Activated CD4-positive, alpha-beta T cell treated with anti-CD3 and anti-CD28 coated beads, Interleukin-2, amount 10 ng/mL, durations not matched to agents 7 days and 5 days (primary cell): ENCODE measurements around the gene VGLL3. TPM values are rescaled to one million over a fixed set of nuclear protein-coding genes. Genes with fewer than 3 reads are reported as not detected.
"Not testable (repeated sequence)": the region's sequence is repeated elsewhere in the genome, so short reads cannot be mapped to it uniquely, and the experiment has no call there.

Source experiments
- CTCF ChIA-PET: fragments of 350-600 bp; sonication (Branson Sonifier 250); formaldehyde crosslinking; loops from one replicate; lab custom pipeline; 2021; ENCODE audit warnings: antibody characterized with exemption; lab: Charles Lee
- POLR2A ChIA-PET: fragments of 350-600 bp; sonication (Branson Sonifier 250); formaldehyde crosslinking; loops from one replicate; lab custom pipeline; 2021; ENCODE audit warnings: antibody characterized with exemption; lab: Charles Lee
- DNase-seq: peaks from one replicate; pipeline ENCODE4 v3.0.0-alpha.2; 2020
- H3K27ac Mint-ChIP-seq: one replicate; pipeline ENCODE4 v1.8.0; 2021; ENCODE audit warnings: mild to moderate bottlenecking, moderate library complexity, mixed read lengths
- H3K27me3 Mint-ChIP-seq: one replicate; pipeline ENCODE4 v1.8.0; 2021; ENCODE audit warnings: mixed read lengths
- H3K36me3 Mint-ChIP-seq: one replicate; pipeline ENCODE4 v1.8.0; 2021; ENCODE audit warnings: low read depth, mixed read lengths
- H3K4me1 Mint-ChIP-seq: one replicate; pipeline ENCODE4 v1.8.0; 2021; ENCODE audit warnings: mixed read lengths
- H3K4me3 Mint-ChIP-seq: one replicate; pipeline ENCODE4 v1.8.0; 2021; ENCODE audit warnings: mild to moderate bottlenecking, moderate library complexity, mixed read lengths
- H3K9me3 Mint-ChIP-seq: one replicate; pipeline ENCODE4 v1.8.0; 2021; ENCODE audit warnings: mixed read lengths
- total RNA-seq, 2 experiments: library from RNA; stranded (reverse); gene quantifications; one replicate each; pipeline ENCODE4 v1.2.3, GENCODE V29; 2021

Gene VGLL3
- total RNA-seq, 2 experiments from 2014 or later, result not detected

- ChIA-PET CTCF (no interaction called here), POLR2A (no interaction called here)
- H3K9me3 Mint-ChIP-seq, result no peaks in the 10 kb centered on the region
- no peak for DNase-seq
- H3K4me1 Mint-ChIP-seq, result no peaks in the 10 kb centered on the region
- no peaks in the 10 kb centered on the region for H3K36me3 Mint-ChIP-seq
- H3K27me3 Mint-ChIP-seq, result peaks cover 16% of the 10 kb centered on the region
- no peak overlapping the region for H3K27ac Mint-ChIP-seq
- no peak overlapping the region for H3K4me3 Mint-ChIP-seq
Measured at GRCh38 chr3:86985181-86985826, 5.6 kb downstream of the VGLL3 start.

- CTCF ChIA-PET, result no interaction called here
- DNase-seq, result no peak
Measured at GRCh38 chr3:86984271-86984670, 6.7 kb downstream of the VGLL3 start.

GRCh38 chr3:86982883-86983282, 8.1 kb downstream of the VGLL3 start:
- no peak for DNase-seq
- Mint-ChIP-seq H3K36me3 (no peaks in the 10 kb centered on the region), H3K4me1 (no peaks in the 10 kb centered on the region), H3K9me3 (no peaks in the 10 kb centered on the region), H3K27ac (no peak overlapping the region), H3K27me3 (peaks cover 2% of the 10 kb centered on the region), H3K4me3 (no peak overlapping the region)
- ChIA-PET CTCF (no interaction called here), POLR2A (no interaction called here)

More at GRCh38 chr3:86984271-86984670, 6.7 kb downstream of the VGLL3 start:
- POLR2A ChIA-PET, result no interaction called here
- H3K9me3 Mint-ChIP-seq, result no peaks in the 10 kb centered on the region
- H3K27ac Mint-ChIP-seq, result no peak overlapping the region
- H3K4me3 Mint-ChIP-seq, result no peak overlapping the region
- no peaks in the 10 kb centered on the region for H3K4me1 Mint-ChIP-seq
- no peaks in the 10 kb centered on the region for H3K36me3 Mint-ChIP-seq
- peaks cover 7% of the 10 kb centered on the region for H3K27me3 Mint-ChIP-seq

GRCh38 chr3:86978111-86978551, 12.8 kb downstream of the VGLL3 start:
- CTCF ChIA-PET, result no interaction called here
- Mint-ChIP-seq H3K4me1 (no peaks in the 10 kb centered on the region), H3K27ac (no peak overlapping the region)

GRCh38 chr3:86976219-86976618, 14.7 kb downstream of the VGLL3 start:
- POLR2A ChIA-PET, result no interaction called here
- no peak for DNase-seq
- no peaks in the 10 kb centered on the region for H3K4me1 Mint-ChIP-seq
- CTCF ChIA-PET, result interaction anchor here (0.5 kb wide), 1 partner anchor 1583 kb away, joined by 3 read pairs; no protein-coding TSS in a partner anchor
- H3K4me3 Mint-ChIP-seq, result no peak overlapping the region
- no peak overlapping the region for H3K27ac Mint-ChIP-seq
- no peaks in the 10 kb centered on the region for H3K36me3 Mint-ChIP-seq
- no peaks in the 10 kb centered on the region for H3K27me3 Mint-ChIP-seq
- no peaks in the 10 kb centered on the region for H3K9me3 Mint-ChIP-seq

More at GRCh38 chr3:86978111-86978551, 12.8 kb downstream of the VGLL3 start:
- Mint-ChIP-seq H3K36me3 (no peaks in the 10 kb centered on the region), H3K9me3 (no peaks in the 10 kb centered on the region), H3K4me3 (no peak overlapping the region), H3K27me3 (no peaks in the 10 kb centered on the region)
- POLR2A ChIA-PET, result no interaction called here
- DNase-seq, result no peak

- CTCF ChIA-PET, result interaction anchor here (0.7 kb wide), 1 partner anchor 796 kb away, joined by 3 read pairs; no protein-coding TSS in a partner anchor
- H3K27ac Mint-ChIP-seq, H3K4me1 Mint-ChIP-seq, DNase-seq, H3K36me3 Mint-ChIP-seq, H3K9me3 Mint-ChIP-seq, H3K4me3 Mint-ChIP-seq, H3K27me3 Mint-ChIP-seq, POLR2A ChIA-PET: not testable (repeated sequence)
Measured at GRCh38 chr3:86974177-86974576, 16.8 kb downstream of the VGLL3 start.

- Mint-ChIP-seq H3K4me1 (no peaks in the 10 kb centered on the region), H3K27ac (no peak overlapping the region), H3K27me3 (no peaks in the 10 kb centered on the region), H3K36me3 (no peaks in the 10 kb centered on the region), H3K9me3 (no peaks in the 10 kb centered on the region), H3K4me3 (no peak overlapping the region)
- ChIA-PET POLR2A (no interaction called here), CTCF (no interaction called here)
- no peak for DNase-seq
Measured at GRCh38 chr3:86973440-86973839, 17.5 kb downstream of the VGLL3 start.

- POLR2A ChIA-PET, result no interaction called here
Measured at GRCh38 chr3:86969500-86970189, 21.3 kb downstream of the VGLL3 start.

GRCh38 chr3:86968244-86968932, 22.6 kb downstream of the VGLL3 start:
- Mint-ChIP-seq H3K27me3 (no peaks in the 10 kb centered on the region), H3K4me1 (no peaks in the 10 kb centered on the region), H3K27ac (no peak overlapping the region), H3K4me3 (no peak overlapping the region), H3K9me3 (no peaks in the 10 kb centered on the region), H3K36me3 (no peaks in the 10 kb centered on the region)
- ChIA-PET CTCF (no interaction called here), POLR2A (no interaction called here)
- no peak for DNase-seq

More at GRCh38 chr3:86969500-86970189, 21.3 kb downstream of the VGLL3 start:
- CTCF ChIA-PET, result interaction anchor here (0.6 kb wide), 1 partner anchor 154 kb away, joined by 3 read pairs; no protein-coding TSS in a partner anchor
- Mint-ChIP-seq H3K4me1 (no peaks in the 10 kb centered on the region), H3K36me3 (no peaks in the 10 kb centered on the region), H3K4me3 (no peak overlapping the region), H3K27ac (no peak overlapping the region), H3K27me3 (no peaks in the 10 kb centered on the region), H3K9me3 (no peaks in the 10 kb centered on the region)
- peak; percentile 31 for DNase-seq

- Mint-ChIP-seq H3K4me3 (no peak overlapping the region), H3K36me3 (no peaks in the 10 kb centered on the region), H3K4me1 (no peaks in the 10 kb centered on the region), H3K27ac (no peak overlapping the region), H3K27me3 (no peaks in the 10 kb centered on the region), H3K9me3 (no peaks in the 10 kb centered on the region)
- ChIA-PET POLR2A (no interaction called here), CTCF (no interaction called here)
- no peak for DNase-seq
Measured at GRCh38 chr3:86967062-86967461, 23.9 kb downstream of the VGLL3 start.

GRCh38 chr3:86965166-86965565, 25.8 kb downstream of the VGLL3 start:
- no peaks in the 10 kb centered on the region for H3K4me1 Mint-ChIP-seq
- no peaks in the 10 kb centered on the region for H3K36me3 Mint-ChIP-seq
- no peaks in the 10 kb centered on the region for H3K9me3 Mint-ChIP-seq
- no peaks in the 10 kb centered on the region for H3K27me3 Mint-ChIP-seq
- no peak for DNase-seq
- no peak overlapping the region for H3K27ac Mint-ChIP-seq
- CTCF ChIA-PET, result no interaction called here
- POLR2A ChIA-PET, result no interaction called here
- no peak overlapping the region for H3K4me3 Mint-ChIP-seq

GRCh38 chr3:86963611-86964010, 27.3 kb downstream of the VGLL3 start:
- no peaks in the 10 kb centered on the region for H3K27me3 Mint-ChIP-seq
- no peak overlapping the region for H3K4me3 Mint-ChIP-seq
- H3K27ac Mint-ChIP-seq, result no peak overlapping the region
- CTCF ChIA-PET, result no interaction called here
- H3K4me1 Mint-ChIP-seq, result no peaks in the 10 kb centered on the region
- H3K36me3 Mint-ChIP-seq, result no peaks in the 10 kb centered on the region
- DNase-seq, result no peak
- H3K9me3 Mint-ChIP-seq, result no peaks in the 10 kb centered on the region
- POLR2A ChIA-PET, result no interaction called here

GRCh38 chr3:86961297-86961696, 29.7 kb downstream of the VGLL3 start:
- no peak for DNase-seq
- ChIA-PET POLR2A (no interaction called here), CTCF (no interaction called here)
- Mint-ChIP-seq H3K9me3 (no peaks in the 10 kb centered on the region), H3K27ac (no peak overlapping the region), H3K4me1 (no peaks in the 10 kb centered on the region), H3K36me3 (no peaks in the 10 kb centered on the region), H3K4me3 (no peak overlapping the region), H3K27me3 (no peaks in the 10 kb centered on the region)
